ENCODE results near the gene DGKH.
"Not testable (repeated sequence)": the region's sequence is repeated elsewhere in the genome, so short reads cannot be mapped to it uniquely, and the experiment has no call there.

The DGKH gene

GRCh38 chr13:42071672-42072419, 23.4 kb downstream of the DGKH start:
- no peak for DNase-seq

GRCh38 chr13:42073683-42074082, 25.2 kb downstream of the DGKH start:
- peak; percentile 27 for DNase-seq

- DNase-seq: no peak
Observed at GRCh38 chr13:42075517-42075916, 27.1 kb downstream of the DGKH start.

GRCh38 chr13:42076309-42076713, 27.9 kb downstream of the DGKH start:
- DNase-seq: peak; percentile 50

GRCh38 chr13:42078128-42078808, 29.8 kb downstream of the DGKH start:
- DNase-seq: peak; percentile 47

GRCh38 chr13:42083138-42083770, 34.8 kb downstream of the DGKH start:
- no peak for DNase-seq

- no peak for DNase-seq
Observed at GRCh38 chr13:42084722-42085121, 36.3 kb downstream of the DGKH start.

GRCh38 chr13:42086582-42086981, 38.1 kb downstream of the DGKH start:
- DNase-seq: no peak

GRCh38 chr13:42094516-42095040, 46.1 kb downstream of the DGKH start:
- no peak for DNase-seq

- not testable (repeated sequence) for DNase-seq
Observed at GRCh38 chr13:42096222-42096621, 47.8 kb downstream of the DGKH start.

GRCh38 chr13:42099962-42100675, 51.7 kb downstream of the DGKH start:
- DNase-seq: no peak

GRCh38 chr13:42100960-42101359, 52.5 kb downstream of the DGKH start:
- DNase-seq: no peak

GRCh38 chr13:42101821-42102585, 53.6 kb downstream of the DGKH start:
- no peak for DNase-seq

- DNase-seq: no peak
Observed at GRCh38 chr13:42102961-42103865, 54.8 kb downstream of the DGKH start.

- DNase-seq: no peak
Observed at GRCh38 chr13:42106998-42107397, 58.5 kb downstream of the DGKH start.

GRCh38 chr13:42107421-42107820, 59.0 kb downstream of the DGKH start:
- no peak for DNase-seq

GRCh38 chr13:42108217-42108616, 59.8 kb downstream of the DGKH start:
- no peak for DNase-seq

- DNase-seq: no peak
Observed at GRCh38 chr13:42109957-42110356, 61.5 kb downstream of the DGKH start.

- DNase-seq: peak; percentile 78
Observed at GRCh38 chr13:42110410-42111155, 62.1 kb downstream of the DGKH start.

GRCh38 chr13:42112864-42113263, 64.4 kb downstream of the DGKH start:
- no peak for DNase-seq

Data from fibroblast of skin of scalp (primary cell).